ENCODE results near the gene MDM4.

MDM4 gene

DNA sequence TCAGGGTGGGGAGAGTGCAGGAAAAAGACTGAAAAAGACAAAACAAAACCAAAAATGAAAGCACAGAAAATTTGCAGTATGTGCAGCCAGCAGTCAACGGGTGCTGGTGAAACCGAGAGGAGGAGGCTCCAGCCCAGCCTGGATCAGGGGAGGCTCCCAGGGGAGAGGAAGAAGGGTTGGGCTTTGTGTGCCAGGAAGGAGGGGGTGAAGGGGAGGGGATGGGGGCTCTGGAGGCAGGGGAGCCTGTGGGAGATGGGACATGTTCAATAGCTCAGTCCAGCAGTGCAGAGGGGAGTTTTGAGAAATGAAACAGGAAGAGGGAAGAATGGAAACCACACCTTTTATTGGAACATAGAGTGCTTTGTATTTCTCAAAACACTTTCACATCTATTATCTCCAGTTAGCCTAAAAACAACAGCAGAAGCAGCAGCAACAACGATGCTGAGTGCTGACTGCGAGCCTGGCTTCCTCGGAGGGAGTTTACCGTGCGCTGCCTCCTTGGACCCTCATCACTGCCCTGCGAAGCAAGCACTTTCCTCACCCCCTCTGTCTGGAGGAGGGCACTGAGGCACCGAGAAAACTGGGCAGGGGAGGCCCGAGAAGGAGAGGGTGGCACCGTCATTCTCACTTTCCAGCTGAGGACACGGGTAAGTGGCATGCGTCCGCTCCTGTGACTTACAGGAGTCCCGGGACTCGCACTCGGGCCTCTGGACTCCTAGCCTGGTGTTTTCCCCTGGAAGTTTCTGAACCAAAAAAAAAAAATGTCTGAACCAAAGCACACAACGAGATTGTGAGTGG is 62.9 kb downstream of the MDM4 start:
- DNase-seq (ENCODE audit: low spot score), result peak; percentile 12

- no peak for DNase-seq (ENCODE audit: low spot score)
These were observed 63.5 kb downstream of the MDM4 start for GRCh38 chr1:204579681-204580080.

DNA sequence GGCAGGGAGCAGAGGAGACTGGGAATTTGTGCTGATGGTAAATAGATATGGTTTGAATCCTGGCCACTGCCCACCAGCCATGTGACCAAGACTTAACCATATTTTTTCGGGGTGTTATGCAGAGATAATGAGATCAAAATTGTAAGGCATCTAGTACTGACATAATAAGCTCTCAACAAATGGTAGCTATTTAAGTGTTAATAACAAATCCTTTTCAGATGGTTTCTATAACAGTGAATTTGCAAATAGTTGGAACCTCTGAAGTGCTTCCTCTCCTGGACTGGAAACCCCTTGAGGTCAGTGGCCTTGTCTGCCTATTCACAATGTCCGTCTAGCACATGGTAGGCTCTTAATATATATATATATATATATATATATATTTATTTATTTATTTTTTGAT is 64.7 kb downstream of the MDM4 start:
- DNase-seq (ENCODE audit: low spot score), result no peak

- DNase-seq (ENCODE audit: low spot score), result no peak
These were observed 65.6 kb downstream of the MDM4 start for GRCh38 chr1:204581759-204582158.

GRCh38 chr1:204583909-204584632 is 67.9 kb downstream of the MDM4 start:
- DNase-seq (ENCODE audit: low spot score), result peak; percentile 75

- DNase-seq (ENCODE audit: low spot score), result no peak
These were observed 68.6 kb downstream of the MDM4 start for GRCh38 chr1:204584699-204585372.

DNA sequence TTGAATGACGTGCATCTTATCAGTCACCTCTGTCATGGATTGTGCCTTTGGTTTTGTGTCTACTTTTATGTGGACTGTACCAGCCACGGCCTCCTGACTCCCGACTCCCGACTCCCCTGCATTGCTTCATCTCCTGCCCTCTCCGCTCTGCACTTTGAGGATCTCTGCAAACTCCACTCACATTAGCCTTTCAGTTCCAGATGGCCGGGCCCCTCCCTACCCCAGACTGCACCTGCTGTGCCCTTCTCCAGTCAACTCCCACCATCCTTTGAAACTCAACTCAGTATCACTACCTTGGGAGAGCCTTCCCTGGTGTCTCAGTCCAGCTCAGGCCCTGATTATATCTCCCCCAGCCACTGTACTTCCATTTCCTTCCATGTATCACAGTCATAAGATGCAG is 71.4 kb downstream of the MDM4 start:
- no peak for DNase-seq (ENCODE audit: low spot score)

DNA sequence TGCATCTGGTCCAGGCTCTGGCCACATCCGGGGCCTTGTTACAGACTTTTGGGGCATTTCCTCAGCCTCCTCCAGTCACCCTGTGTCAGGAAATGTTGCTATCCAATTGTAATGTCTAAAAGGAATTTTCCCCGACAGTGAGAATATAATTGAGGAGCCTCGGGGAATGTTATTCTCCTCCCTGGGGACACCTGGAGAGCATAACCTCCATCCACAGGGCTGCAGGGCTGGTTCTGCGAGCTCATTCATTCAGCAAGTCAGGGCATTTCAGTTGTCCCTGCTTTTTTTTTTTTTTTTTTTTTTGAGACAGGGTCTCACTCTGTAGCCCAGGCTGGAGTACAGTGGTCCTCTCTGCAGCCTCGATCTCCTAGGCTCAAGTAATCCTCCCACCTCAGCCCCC is 72.6 kb downstream of the MDM4 start:
- DNase-seq (ENCODE audit: low spot score), result no peak

GRCh38 chr1:204589409-204590038 is 73.3 kb downstream of the MDM4 start:
- no peak for DNase-seq (ENCODE audit: low spot score)

DNA sequence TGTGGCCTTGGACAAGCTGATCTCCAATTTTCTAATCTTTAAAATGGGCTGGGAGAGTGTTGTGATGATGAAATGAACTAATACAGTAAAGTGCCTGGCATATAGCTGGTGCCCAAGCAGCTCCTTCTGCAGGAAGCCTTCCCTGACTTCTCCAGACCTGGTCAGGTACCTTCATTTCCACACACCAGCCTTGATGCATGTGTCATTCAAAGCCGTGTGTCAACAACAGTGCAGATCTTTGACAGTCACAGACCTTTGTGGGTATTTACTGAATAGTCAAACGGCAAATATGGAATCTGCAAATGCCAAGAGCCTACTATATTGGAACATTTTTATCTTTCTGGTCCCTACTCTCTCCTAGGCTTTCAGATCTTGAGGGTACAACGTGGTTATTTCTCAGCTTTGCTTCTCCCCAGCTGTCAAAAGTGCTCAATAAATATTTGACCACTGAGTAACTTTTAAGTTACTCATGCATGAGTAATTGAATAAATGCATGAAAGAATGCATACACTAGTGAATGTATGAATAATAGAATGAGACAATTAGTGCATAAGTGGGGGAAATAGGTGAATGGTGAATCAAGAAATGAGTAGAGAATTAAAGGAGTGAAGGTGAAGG is 75.4 kb downstream of the MDM4 start:
- no peak for DNase-seq (ENCODE audit: low spot score)

DNA sequence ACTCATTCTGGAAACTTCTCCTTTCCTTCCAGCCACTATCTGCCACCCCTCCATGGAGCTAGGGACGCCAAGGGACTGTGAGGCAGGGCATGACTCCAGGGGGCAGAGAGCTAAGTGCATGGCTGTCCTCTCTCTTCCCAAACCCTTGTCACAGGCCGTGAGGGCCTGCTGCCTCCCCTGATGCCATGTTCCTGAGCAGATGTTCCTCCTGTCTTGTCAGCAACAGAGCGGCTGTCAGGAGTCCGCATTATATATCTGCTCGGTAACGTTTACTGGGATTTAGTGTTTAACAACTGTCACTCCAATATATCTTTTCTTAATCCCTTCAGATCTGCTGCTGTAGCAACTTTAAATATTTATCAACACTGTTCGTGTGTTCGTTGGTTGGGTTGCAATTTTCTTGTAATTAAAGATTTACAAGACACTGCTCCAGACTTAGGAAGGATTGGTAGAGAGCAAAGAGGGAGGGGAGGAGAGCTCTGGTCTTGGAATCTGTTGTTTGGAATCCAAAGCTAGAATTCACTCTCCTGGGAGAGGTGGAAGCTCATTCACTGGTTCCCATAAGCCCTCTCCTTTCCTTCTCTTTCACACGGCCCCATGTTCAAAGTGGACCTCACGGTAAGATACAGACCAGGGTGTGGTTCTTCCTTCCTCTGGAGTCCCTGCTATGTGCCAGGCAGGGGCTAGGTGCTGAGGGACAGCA is 76.2 kb downstream of the MDM4 start:
- no peak for DNase-seq (ENCODE audit: low spot score)

DNA sequence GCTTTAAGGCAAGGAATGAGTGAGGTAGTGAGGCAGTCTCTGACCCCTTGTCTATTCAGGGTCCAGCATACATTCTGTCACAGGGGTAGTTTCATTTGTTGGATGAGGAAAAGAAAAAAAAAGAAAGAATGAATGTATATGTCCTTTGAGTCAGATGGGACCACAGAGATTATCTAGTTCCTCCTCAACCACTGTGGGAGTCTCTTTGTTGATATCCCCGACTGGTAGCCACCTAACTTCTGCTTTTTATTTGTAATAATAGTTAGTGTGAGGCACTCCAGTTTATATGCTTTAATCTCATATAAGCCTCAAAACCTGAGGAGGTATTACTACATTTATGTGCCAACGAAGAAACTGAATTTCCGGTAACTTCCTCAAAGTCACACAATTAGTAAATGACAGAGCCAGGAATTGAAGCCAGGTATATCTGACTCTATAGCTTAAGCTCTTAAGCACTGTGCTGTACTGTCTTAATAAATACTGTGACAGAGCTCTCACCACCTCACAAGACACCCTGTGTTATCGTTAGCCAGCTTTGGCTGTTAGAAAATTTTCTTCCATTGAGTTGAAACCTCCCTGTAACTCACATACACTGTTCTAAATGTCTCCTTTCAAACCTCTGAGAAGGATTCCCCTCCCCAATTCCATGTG is 82.2 kb downstream of the MDM4 start:
- no peak for DNase-seq (ENCODE audit: low spot score)

- no peak for DNase-seq (ENCODE audit: low spot score)
These were observed 82.9 kb downstream of the MDM4 start for GRCh38 chr1:204599098-204599497.

DNA sequence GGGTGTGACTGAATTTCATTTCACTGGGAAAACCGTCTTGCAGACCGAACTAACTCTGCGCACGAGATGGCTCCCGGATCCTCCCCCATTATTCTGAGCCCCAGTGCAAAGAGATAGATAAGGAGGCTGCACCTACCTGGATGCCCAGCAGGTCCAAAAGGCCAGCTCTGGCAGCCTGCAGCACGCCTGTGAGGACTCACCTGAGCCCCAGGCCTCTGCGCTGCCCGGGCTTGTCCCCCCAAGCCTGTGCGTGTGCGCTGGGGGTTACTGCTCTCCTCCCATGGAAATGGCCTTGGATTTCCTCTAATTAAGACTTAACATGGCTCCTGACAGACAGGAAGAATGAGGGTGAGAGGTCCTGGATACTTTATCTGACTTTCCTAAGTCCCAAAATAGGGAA is 83.4 kb downstream of the MDM4 start:
- DNase-seq (ENCODE audit: low spot score), result no peak

GRCh38 chr1:204600203-204600602 is 84.0 kb downstream of the MDM4 start:
- no peak for DNase-seq (ENCODE audit: low spot score)

- no peak for DNase-seq (ENCODE audit: low spot score)
These were observed 84.8 kb downstream of the MDM4 start for GRCh38 chr1:204600968-204601367.

GRCh38 chr1:204602111-204602579 is 85.9 kb downstream of the MDM4 start:
- no peak for DNase-seq (ENCODE audit: low spot score)

DNA sequence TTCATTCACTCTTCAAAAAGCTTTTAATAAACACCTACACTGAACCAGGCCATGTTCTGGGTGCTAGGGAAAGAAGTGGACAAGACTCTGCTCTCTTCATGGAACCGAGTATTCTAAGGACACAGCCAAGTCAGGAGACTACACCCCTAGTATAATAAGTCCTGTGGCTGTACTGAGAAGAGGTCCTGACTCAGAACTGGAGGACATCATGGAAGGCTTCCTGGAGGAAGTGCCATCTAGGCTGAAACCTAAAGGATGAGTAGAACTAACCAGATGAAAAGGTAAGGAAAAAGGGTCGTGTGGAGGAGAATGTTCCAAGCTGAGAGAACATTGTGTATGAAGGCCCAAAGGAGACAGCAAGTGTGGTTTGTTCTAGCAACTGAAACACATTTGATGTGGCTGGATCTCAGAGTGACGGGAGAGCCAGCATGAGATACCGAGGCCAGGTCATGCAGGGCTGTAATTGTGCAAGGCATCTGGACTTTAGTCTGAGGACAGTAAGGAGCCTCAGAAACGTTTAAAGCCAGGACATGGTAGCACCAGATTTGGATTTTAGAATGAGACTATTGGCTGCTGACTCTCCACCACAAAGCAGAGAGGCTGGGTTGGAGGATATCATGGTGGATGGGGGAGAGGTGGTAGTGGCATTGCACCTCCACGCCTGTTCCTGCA is 86.8 kb downstream of the MDM4 start:
- DNase-seq (ENCODE audit: low spot score), result no peak

- DNase-seq (ENCODE audit: low spot score), result no peak
These were observed 89.6 kb downstream of the MDM4 start for GRCh38 chr1:204605791-204606190.

All from Ammon's horn (tissue), 1 donor.